KBM-7 (cell line): ENCODE results near the gene ZFYVE9.
"Not testable (repeated sequence)": the region's sequence is repeated elsewhere in the genome, so short reads cannot be mapped to it uniquely, and the experiment has no call there.

Source experiments
- DNase-seq: peaks from one replicate; pipeline ENCODE4 v3.0.0-alpha.2; 2015
- in situ Hi-C: fragments of 300-500 bp; cut with MboI; formaldehyde crosslinking; loops from 2 replicates; pipeline ENCODE4 v1.14.3; 2020; ENCODE audit warnings: low sequenced_read_pairs, low pct_unique_long_range_greater_than_20kb, mixed read lengths

The ZFYVE9 gene

DNA sequence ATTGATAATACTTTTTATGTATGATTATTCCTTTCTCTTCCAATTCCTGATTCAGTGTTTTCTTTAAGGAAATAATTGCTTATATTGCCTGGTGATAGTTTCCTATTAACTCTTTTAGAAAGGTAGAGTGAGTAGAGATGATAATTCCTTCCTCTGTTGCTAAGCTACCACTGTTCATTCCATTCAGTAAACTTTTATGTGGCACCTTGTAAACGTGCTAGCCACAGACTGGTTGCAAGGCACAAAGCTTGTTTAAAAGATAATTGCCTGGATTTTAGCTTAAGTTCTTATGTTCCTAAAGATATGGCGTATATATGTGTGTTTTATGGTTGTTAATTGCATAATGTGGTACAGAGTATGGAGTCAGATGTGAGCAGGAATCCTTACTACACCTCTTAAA lies 3.2 kb downstream of the ZFYVE9 start:
- in situ Hi-C loops: no loop called here

DNA sequence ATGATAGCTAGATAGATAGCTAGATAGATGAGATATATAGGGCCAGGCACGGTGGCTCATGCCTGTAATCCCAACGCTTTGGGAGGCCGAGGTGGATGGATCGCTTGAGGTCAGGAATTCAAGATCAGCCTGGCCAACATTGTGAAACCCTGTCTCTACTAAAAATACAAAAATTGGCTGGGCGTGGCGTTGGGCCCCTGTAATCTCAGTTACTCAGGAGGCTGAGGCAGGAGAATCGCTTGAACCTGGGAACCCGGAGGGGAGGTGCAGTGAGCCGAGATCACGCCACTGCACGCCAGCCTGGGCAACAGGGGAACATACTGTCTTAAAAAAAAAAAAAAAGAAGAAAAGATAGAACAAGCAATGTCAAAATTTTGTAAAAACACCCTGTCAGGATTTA lies 8.6 kb downstream of the ZFYVE9 start:
- DNase-seq, in situ Hi-C loops: not testable (repeated sequence)

More for the DNA sequence above, 3.2 kb downstream of the ZFYVE9 start:
- no peak for DNase-seq

DNA sequence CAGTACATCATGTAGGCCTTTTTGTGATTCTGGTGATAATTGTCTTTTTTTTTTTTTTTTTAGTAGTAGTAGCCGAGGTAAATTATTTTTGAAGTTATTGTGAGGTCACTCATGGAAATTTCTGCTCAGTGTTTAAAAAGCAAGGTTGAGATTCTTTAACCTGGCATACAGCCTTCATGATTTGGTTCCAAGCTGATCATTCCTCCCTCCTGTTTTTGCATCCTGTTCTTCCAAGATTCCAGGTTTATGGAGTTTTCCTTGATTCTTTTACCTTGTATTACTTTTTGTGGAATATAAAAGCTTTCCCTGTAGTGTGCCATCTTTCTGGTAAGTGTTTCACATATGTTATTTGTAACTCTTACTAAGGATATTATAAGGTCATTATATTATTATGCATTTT lies 9.1 kb downstream of the ZFYVE9 start:
- no peak for DNase-seq
- in situ Hi-C loops: no loop called here

DNA sequence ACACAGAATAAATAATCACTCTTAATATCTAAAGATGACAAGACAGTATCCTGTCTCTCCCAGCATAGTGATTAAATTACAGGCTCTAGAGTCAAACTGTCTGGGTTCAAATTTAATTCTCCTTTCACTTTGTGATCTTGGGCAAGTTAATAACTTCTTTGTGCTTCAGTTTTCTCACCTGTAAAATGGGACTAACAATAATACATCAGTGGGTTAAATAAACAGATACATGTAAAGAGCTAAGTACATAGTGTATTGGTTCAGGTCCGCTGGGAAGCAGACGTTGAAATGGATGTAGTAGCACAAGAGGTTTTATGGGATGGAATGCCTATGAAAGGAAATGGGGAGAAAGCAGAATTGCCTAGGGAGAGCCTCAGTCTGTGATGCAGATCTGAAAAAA lies 10.7 kb downstream of the ZFYVE9 start:
- in situ Hi-C loops: no loop called here
- DNase-seq: no peak

DNA sequence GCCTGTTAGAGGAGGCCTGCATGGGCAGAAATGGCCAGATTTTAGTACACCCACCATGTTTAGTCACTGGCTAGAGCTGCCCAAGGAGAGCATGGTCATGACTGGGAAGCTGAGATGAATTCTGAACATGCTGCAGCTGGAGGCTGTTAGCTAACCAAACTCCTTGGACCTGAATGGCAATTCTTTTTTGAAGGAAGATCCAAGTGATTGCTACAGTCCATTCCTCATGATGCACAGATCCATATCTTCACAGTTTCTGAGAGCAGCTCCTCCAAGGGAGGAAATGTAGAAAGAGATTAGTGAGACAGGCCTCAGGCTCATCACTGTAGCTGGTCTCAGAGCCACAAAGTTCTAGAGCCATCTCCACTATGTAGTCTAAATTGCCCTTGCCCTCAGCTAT lies 11.1 kb downstream of the ZFYVE9 start:
- DNase-seq: no peak
- in situ Hi-C loops: no loop called here

DNA sequence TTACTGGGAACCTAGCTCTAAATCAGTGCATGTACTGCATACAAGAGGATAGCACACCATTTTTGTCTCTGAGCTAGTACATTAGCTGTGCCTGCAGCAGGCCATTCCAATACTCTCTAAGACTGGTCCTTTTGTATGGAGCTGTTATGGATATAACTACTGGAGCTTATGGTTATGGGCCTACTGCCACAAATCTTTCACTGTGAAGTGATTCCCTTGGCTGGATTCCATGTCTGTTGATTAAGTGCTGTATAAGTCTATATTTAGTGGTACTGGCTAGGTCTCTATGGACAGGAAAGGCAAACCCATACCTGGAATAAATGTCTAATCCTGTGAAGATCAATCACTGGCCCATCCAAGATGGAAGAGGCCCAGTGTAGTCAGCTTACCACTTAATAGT lies 12.0 kb downstream of the ZFYVE9 start:
- in situ Hi-C loops: no loop called here
- DNase-seq: no peak

DNA sequence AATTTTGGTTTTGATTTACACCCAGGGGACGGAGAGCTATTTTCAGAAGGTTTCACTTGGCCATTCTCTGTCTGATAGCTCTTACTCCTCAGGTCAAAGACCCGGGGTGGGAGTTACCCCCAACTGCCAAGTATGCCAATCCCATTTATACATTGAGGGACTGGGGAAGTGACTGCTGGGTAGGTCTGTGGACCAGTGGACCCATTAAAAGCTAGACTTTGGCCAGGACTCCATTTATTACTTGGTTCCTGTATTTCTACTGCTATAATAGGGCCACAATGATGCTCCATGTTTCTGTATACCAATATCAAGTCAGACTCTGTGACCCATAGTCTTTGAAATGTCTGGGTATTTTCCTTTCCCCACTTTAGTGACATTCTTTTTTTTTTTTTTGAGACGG lies 14.6 kb downstream of the ZFYVE9 start:
- in situ Hi-C loops: no loop called here
- no peak for DNase-seq

DNA sequence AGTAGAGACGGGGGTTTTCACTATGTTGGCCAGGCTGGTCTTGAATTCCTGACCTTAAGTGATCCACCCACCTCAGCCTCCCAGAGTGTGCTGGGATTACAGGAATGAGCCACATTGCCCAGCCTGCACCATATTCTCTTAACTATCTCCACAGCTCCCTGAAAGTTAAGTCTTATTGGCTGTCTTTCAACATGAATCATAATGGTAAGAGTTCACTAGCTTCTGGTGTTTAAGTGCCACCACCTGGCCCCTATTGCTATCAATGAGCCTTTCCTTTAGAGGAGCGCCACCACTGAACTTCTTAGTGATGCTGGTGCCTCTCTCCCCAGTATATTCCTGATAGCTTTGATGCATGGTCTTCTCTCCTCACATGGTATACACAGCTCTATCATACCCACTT lies 15.7 kb downstream of the ZFYVE9 start:
- in situ Hi-C loops: no loop called here
- DNase-seq: no peak

DNA sequence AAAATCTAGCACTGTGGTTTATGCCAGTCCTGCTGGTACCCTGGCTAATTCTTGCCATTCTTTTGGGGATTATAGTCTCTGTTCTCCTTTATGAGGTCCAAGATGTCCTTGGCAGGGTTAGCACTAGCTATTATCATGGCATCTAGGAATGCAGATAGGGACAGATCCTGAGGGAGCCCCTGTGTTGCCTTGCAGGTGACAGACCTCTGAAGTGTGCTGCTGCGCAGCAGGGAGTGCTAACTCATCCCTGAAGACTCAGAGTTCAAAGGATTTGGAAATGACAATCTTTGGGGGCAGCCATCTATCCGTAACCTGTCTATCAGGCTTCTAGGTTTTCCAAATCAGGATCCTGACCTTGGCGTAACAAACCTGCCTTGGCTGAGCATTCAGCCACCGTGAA lies 16.3 kb downstream of the ZFYVE9 start:
- DNase-seq: no peak
- in situ Hi-C loops: no loop called here

DNA sequence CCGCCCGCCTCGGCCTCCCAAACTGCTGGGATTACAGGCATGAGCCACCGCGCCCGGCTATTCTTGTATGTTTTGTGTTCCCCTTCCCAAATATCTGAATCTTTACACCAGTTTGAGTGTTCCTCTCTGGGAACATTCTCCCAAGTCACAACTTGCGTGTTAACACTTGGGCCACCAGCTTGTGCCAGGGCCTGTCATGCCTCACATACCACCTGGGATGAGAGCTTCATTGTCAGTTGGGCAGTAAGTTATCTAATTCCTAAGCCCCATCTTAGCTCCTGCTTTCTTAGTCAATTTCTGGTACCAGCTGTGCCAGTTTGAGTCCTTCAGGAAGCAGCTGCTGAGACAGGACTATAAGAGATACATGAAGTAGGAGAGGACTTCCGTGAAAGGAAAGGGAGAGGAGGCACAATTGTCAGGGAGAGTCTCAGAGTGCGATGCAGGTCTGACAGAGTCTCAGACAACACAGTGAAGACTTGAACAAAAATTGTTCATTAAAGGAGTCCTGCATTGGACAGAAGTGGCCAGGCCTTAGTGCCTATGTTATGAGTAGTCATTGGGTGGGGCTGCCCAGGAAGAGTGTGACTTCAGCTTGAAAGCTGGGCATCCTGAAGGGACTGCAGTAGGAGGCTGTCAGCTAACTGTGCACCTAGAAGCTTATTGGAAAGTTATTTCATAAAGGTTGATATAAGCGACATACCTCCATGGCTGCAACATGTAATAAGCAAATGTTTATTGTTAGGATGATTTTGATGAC lies 17.3 kb downstream of the ZFYVE9 start:
- in situ Hi-C loops: no loop called here

DNA sequence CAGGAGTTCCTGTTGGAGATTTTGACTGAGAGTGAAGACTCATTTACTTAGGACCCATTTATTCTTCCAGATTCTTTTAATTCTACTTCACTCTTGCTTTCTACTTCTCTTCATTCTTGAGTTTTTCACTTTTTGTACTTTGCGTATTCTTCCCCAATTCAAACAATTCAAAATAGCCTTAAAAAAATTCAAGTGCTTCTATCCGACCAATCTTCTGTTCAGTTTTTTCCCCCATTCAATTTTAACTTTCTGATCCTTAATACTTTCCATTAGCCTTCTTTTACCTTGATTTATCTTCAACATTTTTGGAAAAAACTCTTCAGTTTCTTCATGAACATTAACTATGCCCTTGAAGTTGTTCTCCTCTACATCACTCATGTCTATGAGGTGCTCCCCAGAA lies 21.1 kb downstream of the ZFYVE9 start:
- in situ Hi-C loops: no loop called here
- no peak for DNase-seq

More for the DNA sequence above, 17.3 kb downstream of the ZFYVE9 start:
- DNase-seq: no peak

DNA sequence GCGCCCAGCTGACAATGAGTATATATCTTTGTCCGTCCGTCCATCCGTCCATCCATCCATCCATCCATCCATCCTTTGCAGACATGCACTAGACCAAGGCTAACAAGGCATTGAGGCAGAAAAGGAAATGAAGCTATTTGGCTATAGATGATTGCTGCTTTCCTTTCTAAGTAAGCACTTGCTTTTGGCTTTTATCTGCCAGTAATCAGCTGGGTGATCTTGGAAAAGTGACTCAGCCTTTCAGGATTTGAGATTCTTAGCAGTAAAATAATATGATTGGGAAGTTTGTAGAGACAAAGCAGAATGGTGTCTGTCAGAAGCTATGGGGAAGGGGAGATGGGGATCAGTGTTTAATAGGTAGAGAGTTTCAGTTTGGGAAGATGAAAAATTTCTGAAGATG lies 22.7 kb downstream of the ZFYVE9 start:
- no peak for DNase-seq

DNA sequence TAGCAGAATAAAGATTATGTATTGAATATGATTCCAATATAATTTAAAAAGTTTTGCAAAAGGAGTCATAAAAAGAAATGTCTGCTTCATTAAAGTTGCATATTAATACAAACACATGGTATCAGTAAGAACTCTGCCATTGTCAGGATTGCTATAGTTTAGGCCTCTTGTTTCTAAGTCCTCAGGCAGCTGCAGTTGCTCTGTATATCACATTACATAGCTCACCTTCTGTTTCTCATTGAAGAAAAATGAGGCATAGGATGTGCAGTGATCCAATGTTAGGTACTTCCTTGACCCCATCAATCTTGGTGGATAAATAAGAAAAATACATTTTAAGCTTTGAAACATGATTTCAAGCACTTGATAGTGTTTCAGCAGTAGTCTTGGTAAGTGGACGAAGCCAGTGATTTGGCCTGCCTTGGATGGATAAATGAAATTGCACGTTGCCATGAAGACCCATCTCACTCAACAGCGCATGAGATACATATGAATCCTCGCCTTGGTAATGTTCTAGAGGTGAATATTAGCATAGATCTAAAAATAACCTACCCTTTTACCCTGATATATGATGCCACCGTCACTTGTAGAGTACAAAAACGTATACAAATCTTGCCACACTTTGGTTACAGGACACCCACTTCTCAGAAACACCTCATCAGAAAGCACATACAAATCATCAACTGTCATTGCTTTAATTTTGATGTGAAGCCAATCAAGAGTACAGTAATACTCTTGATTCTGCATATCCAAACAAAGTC lies 25.3 kb downstream of the ZFYVE9 start:
- in situ Hi-C loops: no loop called here
- no peak for DNase-seq

More for the DNA sequence above, 22.7 kb downstream of the ZFYVE9 start:
- in situ Hi-C loops: no loop called here

DNA sequence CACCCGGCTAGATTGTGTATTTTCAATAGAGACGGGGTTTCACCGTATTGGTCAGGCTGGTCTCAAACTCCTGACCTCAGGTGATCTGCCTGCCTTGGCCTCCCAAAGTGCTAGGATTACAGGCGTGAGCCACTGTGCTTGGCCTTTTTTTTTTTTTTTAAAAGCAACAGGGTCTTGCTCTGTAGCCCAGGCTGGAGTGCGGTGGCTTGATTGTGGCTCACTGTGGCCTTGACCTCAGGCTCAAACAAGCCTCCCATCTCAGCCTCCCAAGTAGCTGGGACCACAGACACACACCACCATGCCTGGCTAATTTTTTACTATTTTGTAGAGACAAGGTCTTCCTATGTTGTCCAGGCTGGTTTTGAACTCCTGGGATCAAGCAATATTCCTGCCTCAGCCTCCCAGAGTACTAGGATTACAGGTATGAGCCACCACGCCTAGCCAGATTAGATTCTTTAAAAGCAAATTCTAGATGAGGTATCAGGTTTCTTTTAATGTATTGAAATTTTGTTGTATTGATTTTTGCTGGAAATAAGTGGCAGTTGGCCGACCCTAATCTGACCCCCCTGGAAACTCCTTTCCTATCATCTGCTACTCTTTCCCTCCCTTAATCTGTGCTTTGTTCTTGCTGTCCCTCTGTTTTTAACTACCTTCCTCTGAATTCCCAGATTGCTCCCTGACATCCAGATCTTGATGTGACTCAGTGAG lies 26.6 kb downstream of the ZFYVE9 start:
- in situ Hi-C loops: no loop called here
- DNase-seq: no peak

DNA sequence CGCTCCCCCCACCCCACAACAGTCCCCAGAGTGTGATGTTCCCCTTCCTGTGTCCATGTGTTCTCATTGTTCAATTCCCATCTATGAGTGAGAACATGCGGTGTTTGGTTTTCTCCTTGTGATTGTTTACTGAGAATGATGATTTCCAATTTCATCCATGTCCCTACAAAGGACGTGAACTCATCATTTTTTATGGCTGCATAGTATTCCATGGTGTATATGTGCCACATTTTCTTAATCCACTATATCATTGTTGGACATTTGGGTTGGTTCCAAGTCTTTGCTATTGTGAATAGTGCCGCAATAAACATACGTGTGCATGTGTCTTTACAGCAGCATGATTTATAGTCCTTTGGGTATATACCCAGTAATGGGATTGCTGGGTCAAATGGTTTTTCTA lies 29.3 kb downstream of the ZFYVE9 start:
- DNase-seq, in situ Hi-C loops: not testable (repeated sequence)

DNA sequence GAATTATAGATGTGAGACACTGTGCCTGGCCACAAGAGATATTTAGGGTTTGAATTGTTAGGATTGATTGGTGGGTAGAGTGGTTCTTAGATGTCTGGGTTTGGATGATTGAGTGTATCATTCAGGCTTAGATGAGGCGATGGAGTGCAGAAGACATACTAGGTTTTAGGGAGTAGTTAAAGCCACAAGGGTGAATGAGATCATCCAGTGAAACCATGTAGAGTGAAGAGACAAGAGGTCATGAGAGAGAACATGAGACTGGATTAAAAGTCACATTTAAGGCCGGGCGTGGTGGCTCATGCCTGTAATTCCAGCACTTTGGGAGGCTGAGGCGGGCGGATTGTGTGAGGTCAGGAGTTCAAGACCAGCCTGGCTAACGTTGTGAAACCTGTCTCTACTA lies 37.2 kb downstream of the ZFYVE9 start:
- DNase-seq: no peak
- in situ Hi-C loops: no loop called here

DNA sequence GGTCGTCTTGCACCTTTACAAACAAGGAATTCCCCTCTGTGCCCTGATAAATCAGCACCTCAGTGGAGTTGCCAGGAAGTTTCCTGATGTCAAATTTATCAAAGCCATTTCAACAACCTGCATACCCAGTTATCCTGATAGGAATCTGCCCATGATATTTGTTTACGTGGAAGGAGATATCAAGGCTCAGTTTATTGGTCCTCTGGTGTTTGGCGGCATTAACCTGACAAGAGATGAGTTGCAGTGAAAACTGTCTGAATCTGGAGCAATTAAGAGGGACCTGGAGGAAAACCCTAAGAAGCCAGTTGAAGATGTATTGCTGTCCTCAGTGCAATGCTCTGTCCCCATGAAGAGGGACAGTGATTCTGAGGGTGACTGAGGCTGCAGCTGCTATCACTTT lies 38.3 kb downstream of the ZFYVE9 start:
- in situ Hi-C loops: no loop called here
- DNase-seq: no peak

DNA sequence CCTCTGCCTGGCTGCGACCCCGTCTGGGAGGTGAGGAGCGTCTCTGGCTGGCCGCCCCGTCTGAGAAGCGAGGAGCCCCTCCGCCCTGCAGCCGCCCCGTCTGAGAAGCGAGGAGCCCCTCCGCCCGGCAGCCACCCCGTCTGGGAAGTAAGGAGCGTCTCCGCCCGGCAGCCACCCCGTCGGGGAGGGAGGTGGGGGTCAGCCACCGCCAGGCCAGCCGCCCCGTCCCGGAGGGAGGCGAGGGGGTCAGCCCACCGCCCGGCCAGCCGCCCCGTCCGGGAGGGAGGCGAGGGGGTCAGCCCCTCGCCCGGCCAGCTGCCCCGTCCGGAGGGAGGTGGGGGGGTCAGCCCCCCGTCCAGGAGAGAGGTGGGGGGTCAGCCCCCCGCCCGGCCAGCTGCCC lies 39.9 kb downstream of the ZFYVE9 start:
- DNase-seq, in situ Hi-C loops: not testable (repeated sequence)

DNA sequence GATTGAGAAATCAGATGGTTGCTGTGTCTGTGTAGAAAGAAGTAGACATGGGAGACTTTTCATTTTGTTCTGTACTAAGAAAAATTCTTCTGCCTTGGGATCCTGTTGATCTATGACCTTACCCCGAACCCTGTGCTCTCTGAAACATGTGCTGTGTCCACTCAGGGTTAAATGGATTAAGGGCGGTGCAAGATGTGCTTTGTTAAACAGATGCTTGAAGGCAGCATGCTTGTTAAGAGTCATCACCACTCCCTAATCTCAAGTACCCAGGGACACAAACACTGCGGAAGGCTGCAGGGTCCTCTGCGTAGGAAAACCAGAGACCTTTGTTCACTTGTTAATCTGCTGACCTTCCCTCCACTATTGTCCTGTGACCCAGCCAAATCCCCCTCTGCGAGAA lies 40.4 kb downstream of the ZFYVE9 start:
- DNase-seq, in situ Hi-C loops: not testable (repeated sequence)

DNA sequence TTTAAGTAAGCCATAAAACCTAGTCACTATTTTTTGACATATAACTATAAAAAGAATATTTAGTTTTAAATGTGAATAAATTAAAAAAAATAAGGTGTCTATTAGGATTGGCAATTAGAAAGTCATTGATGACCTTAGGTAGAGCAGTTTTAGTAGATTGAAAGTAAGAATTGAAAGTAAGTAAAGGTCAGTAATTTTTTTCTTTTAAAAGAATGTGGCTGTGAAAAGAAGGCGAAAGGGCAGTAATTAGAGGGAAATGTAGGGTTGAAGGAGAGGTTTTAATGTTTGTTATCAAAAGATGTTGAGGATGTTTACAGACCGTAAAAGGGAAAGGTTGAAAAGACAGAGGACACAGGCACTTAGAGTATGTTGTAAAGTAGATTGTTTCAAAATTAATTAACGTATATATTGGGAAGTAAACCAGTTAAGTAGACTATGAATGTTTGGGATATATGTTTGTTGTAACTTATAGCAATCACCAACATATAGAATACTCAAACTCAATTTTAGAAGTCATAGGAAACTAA lies 41.0 kb downstream of the ZFYVE9 start:
- in situ Hi-C loops: no loop called here
- DNase-seq: no peak
